GM13977 (cell line): ENCODE results near the gene ARHGAP44.

Experiments
- DNase-seq: peaks from one replicate; pipeline ENCODE4 v3.0.0; 2012; ENCODE audit warnings: low spot score
- CTCF ChIP-seq: IDR thresholded peaks from 2 replicates; pipeline ENCODE4 v1.5.1; 2012; ENCODE audit warnings: mild to moderate bottlenecking, control low read depth; ENCODE audit not compliant: insufficient read depth; ENCODE audit errors: extremely low read depth, missing control alignments
- in situ Hi-C: fragments of 300-500 bp; cut with MboI; formaldehyde crosslinking; loops from one replicate; pipeline ENCODE4 v1.12.0; 2022; ENCODE audit warnings: low sequenced_read_pairs, low pct_unique_long_range_greater_than_20kb, mixed read lengths, inconsistent platforms; ENCODE audit not compliant: unreplicated experiment

The ARHGAP44 gene

GRCh38 chr17:12902046-12902445, 112.7 kb downstream of the ARHGAP44 start:
- no peak for DNase-seq
- in situ Hi-C loops: no loop called here
- TF ChIP-seq CTCF: no peak

- in situ Hi-C loops: no loop called here
- no peak for DNase-seq
- TF ChIP-seq CTCF: no peak
Observed at GRCh38 chr17:12907477-12907876, 118.2 kb downstream of the ARHGAP44 start.

- TF ChIP-seq CTCF: no peak
- in situ Hi-C loops: no loop called here
- DNase-seq: no peak
Observed at GRCh38 chr17:12909046-12909445, 119.7 kb downstream of the ARHGAP44 start.

GRCh38 chr17:12909511-12909910, 120.2 kb downstream of the ARHGAP44 start:
- in situ Hi-C loops: no loop called here

GRCh38 chr17:12911239-12911638, 121.9 kb downstream of the ARHGAP44 start:
- in situ Hi-C loops: no loop called here
- no peak for TF ChIP-seq CTCF
- no peak for DNase-seq

More at GRCh38 chr17:12909511-12909910, 120.2 kb downstream of the ARHGAP44 start:
- no peak for TF ChIP-seq CTCF
- DNase-seq: no peak

GRCh38 chr17:12917399-12917798, 128.1 kb downstream of the ARHGAP44 start:
- no peak for TF ChIP-seq CTCF
- DNase-seq: no peak
- in situ Hi-C loops: no loop called here

- DNase-seq: no peak
- TF ChIP-seq CTCF: no peak
- in situ Hi-C loops: no loop called here
Observed at GRCh38 chr17:12918142-12918541, 128.8 kb downstream of the ARHGAP44 start.
